Prostate gland (tissue), 2 donors: ENCODE measurements around the gene NDUFC1. TPM values are rescaled to one million over a fixed set of nuclear protein-coding genes. Genes with fewer than 3 reads are reported as not detected.

Source experiments
- DNase-seq: peaks from one replicate; pipeline ENCODE4 v3.0.0-alpha.2; 2019; ENCODE audit warnings: low spot score
- H3K27ac ChIP-seq, 2 donors: fragments of 200-600 bp; sonication (generic); 2 replicates each; pipeline ENCODE4 v1.5.1; 2017 to 2019
- H3K27me3 ChIP-seq: fragments of 200-600 bp; sonication (generic); replicated peaks from 2 replicates; pipeline ENCODE4 v1.5.1; 2019; ENCODE audit not compliant: insufficient read depth
- H3K36me3 ChIP-seq, 2 donors: fragments of 200-600 bp; sonication (generic); 1 replicate in 1 of 2; 2 replicates in 1 of 2; pipeline versions ENCODE4 v1.5.1 to v1.8.1; 2017 to 2019
- H3K4me1 ChIP-seq: fragments of 200-600 bp; sonication (generic); replicated peaks from 2 replicates; pipeline ENCODE4 v1.5.1; 2019
- H3K4me3 ChIP-seq, 2 donors: fragments of 200-600 bp; sonication (generic); 2 replicates each; pipeline ENCODE4 v1.5.1; 2017 to 2019
- H3K9me3 ChIP-seq: fragments of 200-600 bp; sonication (generic); 2 replicates; pipeline ENCODE4 v1.5.1; 2017
- POLR2A ChIP-seq: fragments of 450-650 bp; IDR thresholded peaks from one replicate; pipeline ENCODE4 v1.6.1; 2016; ENCODE audit warnings: antibody characterized with exemption, mild to moderate bottlenecking
- POLR2AphosphoS5 ChIP-seq: sonication (generic); formaldehyde crosslinking; IDR thresholded peaks from one replicate; pipeline ENCODE4 v1.6.1; 2017; ENCODE audit warnings: antibody characterized with exemption
- WGBS: methylation state at CpG from one replicate; pipeline ENCODE4 v1.1.5; 2018; 5-methylcytosine and 5-hydroxymethylcytosine counted together
- intact Hi-C: fragments of 100-400 bp; cut with DNase I; formaldehyde crosslinking; loops from one replicate; pipeline ENCODE4 v1.14.2; 2022
- total RNA-seq, 2 donors: library from RNA; depleted of rRNA; stranded (reverse); fragments of >200 nt; gene quantifications; one replicate each; pipeline ENCODE4 v1.1.0, GENCODE V29; 2016
- TF ChIP-seq, protein P1 (sequence below), 4 experiments: fragments of 200-600 bp in 2 of 4; fragments of 450-650 bp in 2 of 4; sonication (generic) in 2 of 4; IDR thresholded peaks; 1 replicate in 3 of 4; 2 replicates in 1 of 4; pipeline ENCODE4 v1.5.1; 2016 to 2019; ENCODE audit warnings: antibody characterized with exemption in 4 of 4, mild to moderate bottlenecking in 2 of 4, moderate library complexity in 2 of 4

The NDUFC1 gene
- total RNA-seq, 2 donors from 2014 or later = 80.2 to 85.9 TPM

DNA sequence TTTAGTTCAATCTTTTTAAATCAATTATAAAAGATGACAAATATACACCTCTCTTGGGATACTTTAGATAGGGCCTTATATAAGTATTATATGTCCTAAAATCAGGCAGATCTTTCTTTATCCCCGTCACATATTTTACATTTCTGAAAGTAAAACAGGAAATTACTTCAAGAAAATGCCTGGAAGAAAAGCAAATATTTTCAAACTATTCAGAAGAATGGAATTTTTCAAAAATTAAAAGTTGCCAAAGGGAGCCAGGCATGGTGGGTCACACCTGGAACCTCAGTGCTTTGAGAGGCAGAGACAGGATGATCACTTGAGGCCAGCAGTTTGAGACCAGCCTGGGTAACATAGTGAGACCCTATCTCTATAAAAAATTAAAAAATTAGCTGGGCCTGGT, 56.7 kb downstream of the NDUFC1 start:
- H3K36me3 ChIP-seq = no peaks in the 10 kb centered on the region
- TF ChIP-seq POLR2A (no peak), POLR2AphosphoS5 (no peak)
- TF ChIP-seq, protein P1, sequence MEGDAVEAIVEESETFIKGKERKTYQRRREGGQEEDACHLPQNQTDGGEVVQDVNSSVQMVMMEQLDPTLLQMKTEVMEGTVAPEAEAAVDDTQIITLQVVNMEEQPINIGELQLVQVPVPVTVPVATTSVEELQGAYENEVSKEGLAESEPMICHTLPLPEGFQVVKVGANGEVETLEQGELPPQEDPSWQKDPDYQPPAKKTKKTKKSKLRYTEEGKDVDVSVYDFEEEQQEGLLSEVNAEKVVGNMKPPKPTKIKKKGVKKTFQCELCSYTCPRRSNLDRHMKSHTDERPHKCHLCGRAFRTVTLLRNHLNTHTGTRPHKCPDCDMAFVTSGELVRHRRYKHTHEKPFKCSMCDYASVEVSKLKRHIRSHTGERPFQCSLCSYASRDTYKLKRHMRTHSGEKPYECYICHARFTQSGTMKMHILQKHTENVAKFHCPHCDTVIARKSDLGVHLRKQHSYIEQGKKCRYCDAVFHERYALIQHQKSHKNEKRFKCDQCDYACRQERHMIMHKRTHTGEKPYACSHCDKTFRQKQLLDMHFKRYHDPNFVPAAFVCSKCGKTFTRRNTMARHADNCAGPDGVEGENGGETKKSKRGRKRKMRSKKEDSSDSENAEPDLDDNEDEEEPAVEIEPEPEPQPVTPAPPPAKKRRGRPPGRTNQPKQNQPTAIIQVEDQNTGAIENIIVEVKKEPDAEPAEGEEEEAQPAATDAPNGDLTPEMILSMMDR (IDR thresholded peaks at IDR 0.05) = no peak
- intact Hi-C loops = no loop called here
- DNase-seq = no peak
- no peak overlapping the region for H3K27ac ChIP-seq
- no peaks in the 10 kb centered on the region for H3K9me3 ChIP-seq
- no peak overlapping the region for H3K4me3 ChIP-seq
- no peaks in the 10 kb centered on the region for H3K4me1 ChIP-seq
- no peaks in the 10 kb centered on the region for H3K27me3 ChIP-seq
- 80% methylated on average over 1 of the region's 1 CpG for WGBS

DNA sequence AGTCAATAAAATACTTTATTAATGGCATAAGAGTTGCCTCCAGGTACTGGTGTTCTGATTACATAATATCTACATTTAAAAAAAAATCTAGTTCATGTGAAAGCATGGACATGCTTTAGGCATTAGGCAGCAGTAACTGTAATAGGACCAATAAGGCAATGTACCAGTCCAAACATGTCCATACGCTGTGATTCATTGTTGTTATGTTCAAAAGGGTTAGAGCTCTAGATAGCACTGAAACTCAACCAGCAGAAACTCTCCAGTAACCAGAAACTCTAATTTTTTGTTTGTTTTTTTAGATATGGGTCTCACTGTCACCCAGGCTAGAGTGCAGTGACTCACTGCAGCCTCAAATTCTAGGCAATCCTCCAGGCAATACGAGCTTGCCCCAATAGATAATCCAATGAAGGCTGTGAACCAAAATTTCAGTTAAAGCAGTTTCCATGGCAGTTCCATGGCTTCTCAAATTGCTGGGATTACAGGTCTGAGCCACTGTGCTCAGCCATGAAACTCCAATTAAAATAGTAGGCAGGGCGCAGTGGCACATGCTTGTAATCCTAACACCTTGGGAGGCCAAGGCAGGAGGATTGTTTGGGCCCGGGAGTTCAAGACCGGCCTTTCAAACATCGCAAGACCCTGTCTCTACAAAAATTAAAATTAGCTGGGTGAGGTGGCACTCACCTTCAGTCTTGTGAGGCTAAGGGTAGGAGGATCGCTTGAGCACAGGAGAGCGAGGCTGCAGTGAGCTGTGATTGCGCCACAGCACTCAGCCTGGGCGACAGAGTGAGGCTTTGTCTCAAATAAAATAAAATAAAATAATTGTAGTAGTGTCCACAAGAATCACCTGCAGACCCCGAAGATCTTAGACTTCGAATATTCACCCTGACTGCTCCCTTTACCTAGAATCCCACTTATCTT, 58.6 kb downstream of the NDUFC1 start:
- peak overlapping the region; percentile 56 to 59 for H3K27ac ChIP-seq
- intact Hi-C loops = no loop called here
- DNase-seq = peak; percentile 36
- H3K27me3 ChIP-seq = no peaks in the 10 kb centered on the region
- no peaks in the 10 kb centered on the region for H3K36me3 ChIP-seq
- no peak overlapping the region for H3K4me3 ChIP-seq
- WGBS = 81% methylated on average over 12 of the region's 12 CpGs
- TF ChIP-seq, protein P1 (IDR thresholded peaks at IDR 0.05) = no peak
- TF ChIP-seq POLR2AphosphoS5 = peak; percentile 79
- H3K4me1 ChIP-seq = no peaks in the 10 kb centered on the region
- H3K9me3 ChIP-seq = no peaks in the 10 kb centered on the region

DNA sequence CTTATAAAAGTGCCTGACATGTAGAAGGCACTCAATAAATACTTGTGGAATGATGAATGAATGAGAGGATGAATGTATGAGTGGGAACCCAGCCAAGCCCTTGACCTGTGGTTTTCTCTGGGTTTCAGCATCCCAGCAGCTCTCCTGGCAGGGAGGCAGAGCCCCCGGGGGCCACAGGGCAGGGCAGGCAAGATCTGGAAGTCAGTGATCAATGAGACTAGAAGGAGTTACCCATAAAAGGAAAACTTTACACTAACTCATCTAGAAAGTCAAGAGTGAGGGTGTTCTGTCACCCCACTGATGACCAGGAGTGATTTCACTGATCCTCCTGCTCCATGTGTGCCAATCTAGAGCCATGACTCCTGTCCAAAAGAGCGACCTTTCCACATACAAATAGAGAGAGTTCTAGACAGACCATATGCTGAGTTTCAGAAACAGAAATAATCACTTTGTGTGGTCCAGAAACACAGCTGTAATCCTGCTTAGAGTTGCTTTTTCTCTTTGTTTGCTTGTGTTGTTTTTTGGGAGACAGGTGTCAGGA, 59.7 kb downstream of the NDUFC1 start:
- DNase-seq = no peak
- intact Hi-C loops = no loop called here
- Histone ChIP-seq H3K4me1 (no peaks in the 10 kb centered on the region), H3K27me3 (no peaks in the 10 kb centered on the region), H3K4me3 (no peak overlapping the region), H3K36me3 (no peaks in the 10 kb centered on the region), H3K9me3 (no peaks in the 10 kb centered on the region), H3K27ac (no peak overlapping the region)
- no peak for TF ChIP-seq POLR2AphosphoS5
- TF ChIP-seq POLR2A = no peak
- TF ChIP-seq, protein P1 (IDR thresholded peaks at IDR 0.05) = no peak
- 79% methylated on average over 2 of the region's 2 CpGs for WGBS

DNA sequence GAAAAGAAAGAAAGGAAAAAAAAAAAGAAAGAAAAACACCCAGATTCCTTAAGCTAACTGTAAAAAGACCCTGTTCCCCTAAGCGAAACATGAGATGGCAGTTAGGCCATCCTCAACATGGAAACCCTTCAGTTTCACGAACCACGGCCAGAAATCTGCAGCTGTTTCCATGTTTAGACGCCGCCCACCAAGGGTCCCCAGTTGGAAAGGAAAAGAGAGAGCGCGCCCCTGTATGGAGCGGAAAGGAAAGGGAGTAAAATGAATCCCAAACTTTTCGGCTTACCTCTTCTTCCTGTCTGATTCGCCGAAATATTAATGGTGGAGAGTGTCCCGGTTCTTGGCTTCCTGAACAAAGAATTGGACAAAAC, 60.5 kb downstream of the NDUFC1 start:
- WGBS = 96% methylated on average over 12 of the region's 12 CpGs
- TF ChIP-seq, protein P1 (IDR thresholded peaks at IDR 0.05) = no peak
- no peak for TF ChIP-seq POLR2A
- no peak for TF ChIP-seq POLR2AphosphoS5
- Histone ChIP-seq H3K9me3 (no peaks in the 10 kb centered on the region), H3K36me3 (no peaks in the 10 kb centered on the region), H3K27me3 (no peaks in the 10 kb centered on the region), H3K4me3 (no peak overlapping the region), H3K4me1 (no peaks in the 10 kb centered on the region), H3K27ac (no peak overlapping the region)
- DNase-seq = no peak
- intact Hi-C loops = no loop called here
